Measurements from ENCODE around the gene SH3BP2.

DNA sequence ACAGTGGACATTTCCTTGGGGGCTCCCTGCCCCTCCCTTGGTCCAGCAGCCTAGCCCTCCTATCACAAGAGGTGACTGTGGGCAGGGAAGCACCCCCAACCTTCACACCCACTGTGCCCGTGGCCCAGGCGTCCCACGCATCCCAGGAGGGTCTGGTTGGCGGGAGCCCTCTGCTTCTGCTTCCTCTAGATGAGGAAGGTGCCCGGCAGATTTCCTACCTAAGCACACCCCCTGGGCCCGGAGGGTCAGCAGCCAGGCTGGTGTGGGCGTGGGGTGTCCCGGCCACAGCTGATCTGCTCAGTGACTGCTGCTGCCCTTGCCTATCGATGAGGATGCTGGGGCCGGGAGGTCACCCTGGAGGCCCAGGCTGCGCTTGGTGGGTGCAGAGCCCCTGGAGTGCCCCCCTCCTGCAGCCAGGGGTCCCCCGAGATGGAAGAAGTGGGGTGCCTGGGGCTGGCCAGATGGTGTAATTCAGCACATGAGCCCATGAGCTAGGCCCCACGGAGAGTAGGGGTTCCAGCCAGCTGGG lies 12.2 kb downstream of the SH3BP2 start:
- TF ChIP-seq, protein P1, sequence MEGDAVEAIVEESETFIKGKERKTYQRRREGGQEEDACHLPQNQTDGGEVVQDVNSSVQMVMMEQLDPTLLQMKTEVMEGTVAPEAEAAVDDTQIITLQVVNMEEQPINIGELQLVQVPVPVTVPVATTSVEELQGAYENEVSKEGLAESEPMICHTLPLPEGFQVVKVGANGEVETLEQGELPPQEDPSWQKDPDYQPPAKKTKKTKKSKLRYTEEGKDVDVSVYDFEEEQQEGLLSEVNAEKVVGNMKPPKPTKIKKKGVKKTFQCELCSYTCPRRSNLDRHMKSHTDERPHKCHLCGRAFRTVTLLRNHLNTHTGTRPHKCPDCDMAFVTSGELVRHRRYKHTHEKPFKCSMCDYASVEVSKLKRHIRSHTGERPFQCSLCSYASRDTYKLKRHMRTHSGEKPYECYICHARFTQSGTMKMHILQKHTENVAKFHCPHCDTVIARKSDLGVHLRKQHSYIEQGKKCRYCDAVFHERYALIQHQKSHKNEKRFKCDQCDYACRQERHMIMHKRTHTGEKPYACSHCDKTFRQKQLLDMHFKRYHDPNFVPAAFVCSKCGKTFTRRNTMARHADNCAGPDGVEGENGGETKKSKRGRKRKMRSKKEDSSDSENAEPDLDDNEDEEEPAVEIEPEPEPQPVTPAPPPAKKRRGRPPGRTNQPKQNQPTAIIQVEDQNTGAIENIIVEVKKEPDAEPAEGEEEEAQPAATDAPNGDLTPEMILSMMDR (IDR thresholded peaks at IDR 0.05 in 2 of 3, conservative IDR thresholded peaks at IDR 0.05 in 1 of 3; ENCODE audit: control insufficient read depth in 2 of 3, extremely low read depth in 1 of 3, insufficient read depth in 1 of 3, low read depth in 3 of 3, low read length in 3 of 3): no peak
- TF ChIP-seq, protein P2, sequence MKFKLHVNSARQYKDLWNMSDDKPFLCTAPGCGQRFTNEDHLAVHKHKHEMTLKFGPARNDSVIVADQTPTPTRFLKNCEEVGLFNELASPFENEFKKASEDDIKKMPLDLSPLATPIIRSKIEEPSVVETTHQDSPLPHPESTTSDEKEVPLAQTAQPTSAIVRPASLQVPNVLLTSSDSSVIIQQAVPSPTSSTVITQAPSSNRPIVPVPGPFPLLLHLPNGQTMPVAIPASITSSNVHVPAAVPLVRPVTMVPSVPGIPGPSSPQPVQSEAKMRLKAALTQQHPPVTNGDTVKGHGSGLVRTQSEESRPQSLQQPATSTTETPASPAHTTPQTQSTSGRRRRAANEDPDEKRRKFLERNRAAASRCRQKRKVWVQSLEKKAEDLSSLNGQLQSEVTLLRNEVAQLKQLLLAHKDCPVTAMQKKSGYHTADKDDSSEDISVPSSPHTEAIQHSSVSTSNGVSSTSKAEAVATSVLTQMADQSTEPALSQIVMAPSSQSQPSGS (IDR thresholded peaks at IDR 0.05; ENCODE audit: low read length): no peak
- TF ChIP-seq, protein P3, sequence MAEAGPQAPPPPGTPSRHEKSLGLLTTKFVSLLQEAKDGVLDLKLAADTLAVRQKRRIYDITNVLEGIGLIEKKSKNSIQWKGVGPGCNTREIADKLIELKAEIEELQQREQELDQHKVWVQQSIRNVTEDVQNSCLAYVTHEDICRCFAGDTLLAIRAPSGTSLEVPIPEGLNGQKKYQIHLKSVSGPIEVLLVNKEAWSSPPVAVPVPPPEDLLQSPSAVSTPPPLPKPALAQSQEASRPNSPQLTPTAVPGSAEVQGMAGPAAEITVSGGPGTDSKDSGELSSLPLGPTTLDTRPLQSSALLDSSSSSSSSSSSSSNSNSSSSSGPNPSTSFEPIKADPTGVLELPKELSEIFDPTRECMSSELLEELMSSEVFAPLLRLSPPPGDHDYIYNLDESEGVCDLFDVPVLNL (IDR thresholded peaks at IDR 0.05; ENCODE audit: low read depth, low read length): no peak
- no peak for TF ChIP-seq POLR2AphosphoS5 (IDR thresholded peaks at IDR 0.05; ENCODE audit: low read length)
- TF ChIP-seq RAD21 (IDR thresholded peaks at IDR 0.05; ENCODE audit: insufficient read depth, low read depth, low read length): no peak
- no peak for TF ChIP-seq ZZZ3 (IDR thresholded peaks at IDR 0.05; ENCODE audit: control insufficient read depth, insufficient read length, low read depth)
- no peak for TF ChIP-seq CEBPB (IDR thresholded peaks at IDR 0.05; ENCODE audit: borderline replicate concordance in 1 of 2, low read depth in 2 of 2, low read length in 2 of 2)
- TF ChIP-seq TAF1 (IDR thresholded peaks at IDR 0.05; ENCODE audit: borderline replicate concordance, low read depth, low read length): no peak
- no peak for TF ChIP-seq POLR2A (IDR thresholded peaks at IDR 0.05; ENCODE audit: low read depth, low read length)
- no peak for TF ChIP-seq GATAD2B (conservative IDR thresholded peaks at IDR 0.05; ENCODE audit: low read depth)
- no peak for TF ChIP-seq SMC3 (IDR thresholded peaks at IDR 0.05; ENCODE audit: borderline replicate concordance, low read length)
- no peak for TF ChIP-seq RFX5 (IDR thresholded peaks at IDR 0.05; ENCODE audit: low read depth, low read length)
